HG03135 (cell line): ENCODE measurements around the gene KRTAP12-2.
"Not testable (repeated sequence)": the region's sequence is repeated elsewhere in the genome, so short reads cannot be mapped to it uniquely, and the experiment has no call there.

Source experiments
- ATAC-seq: cut with Tn5 transposase; IDR thresholded peaks from one replicate; pipeline ENCODE4 v1.9.1; 2021; ENCODE audit warnings: mild to moderate bottlenecking, moderate library complexity; ENCODE audit not compliant: unreplicated experiment

The KRTAP12-2 gene

GRCh38 chr21:44653656-44654575 lies 12.8 kb downstream of the KRTAP12-2 start:
- no peak for ATAC-seq

DNA sequence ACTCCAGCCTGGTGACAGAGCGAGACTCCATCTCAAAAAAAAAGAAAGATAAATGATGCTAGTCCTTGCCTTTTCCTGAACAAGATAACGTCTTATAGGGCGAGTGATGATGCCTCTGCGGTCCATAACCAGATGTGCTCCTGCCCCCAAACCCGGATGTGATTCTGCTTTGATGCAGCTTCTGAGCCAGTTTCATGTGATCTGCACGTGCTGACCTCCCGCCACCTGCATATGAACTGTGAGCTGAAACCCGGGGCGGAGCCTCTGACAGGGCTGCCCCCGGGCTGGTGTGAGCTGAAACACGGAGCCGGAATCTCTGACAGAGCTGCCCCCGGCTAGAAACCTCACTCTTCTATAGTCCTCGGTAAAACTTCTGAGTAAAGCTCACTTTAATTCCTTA lies 13.6 kb downstream of the KRTAP12-2 start:
- no peak for ATAC-seq

DNA sequence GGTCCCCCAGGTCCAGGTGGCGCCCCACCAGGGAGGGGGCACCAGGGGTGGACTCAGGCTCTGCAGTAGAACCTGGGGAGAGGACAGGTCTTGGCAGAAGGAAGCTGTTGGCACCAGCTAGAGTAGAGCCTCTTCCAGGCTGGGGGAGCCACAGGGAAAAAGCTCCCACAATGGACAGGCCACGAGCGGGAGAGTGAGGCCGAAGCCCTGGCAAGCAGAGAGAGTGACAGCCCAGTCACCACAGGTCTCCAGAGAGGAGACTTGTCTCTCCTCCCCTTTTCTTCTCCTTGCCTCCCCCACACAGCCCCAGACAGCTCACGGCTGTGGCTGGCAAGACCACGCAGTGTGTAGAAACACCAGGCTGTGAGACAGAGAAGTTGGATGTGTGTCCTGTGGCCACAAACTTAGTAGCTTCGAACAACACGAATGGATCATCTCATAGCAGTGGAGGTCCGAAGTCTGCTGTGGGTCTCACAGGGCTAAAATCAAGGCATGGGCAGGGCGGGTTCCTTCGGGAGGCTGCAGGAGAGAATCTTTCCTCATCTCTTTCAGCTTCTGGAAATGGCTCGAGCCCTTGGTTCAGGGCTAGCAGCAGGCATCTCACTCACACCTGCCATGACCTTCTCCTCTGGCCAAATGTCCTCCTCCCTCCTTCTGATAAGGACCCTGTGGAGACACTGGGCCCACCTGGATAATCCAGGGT lies 15.6 kb downstream of the KRTAP12-2 start:
- no peak for ATAC-seq

DNA sequence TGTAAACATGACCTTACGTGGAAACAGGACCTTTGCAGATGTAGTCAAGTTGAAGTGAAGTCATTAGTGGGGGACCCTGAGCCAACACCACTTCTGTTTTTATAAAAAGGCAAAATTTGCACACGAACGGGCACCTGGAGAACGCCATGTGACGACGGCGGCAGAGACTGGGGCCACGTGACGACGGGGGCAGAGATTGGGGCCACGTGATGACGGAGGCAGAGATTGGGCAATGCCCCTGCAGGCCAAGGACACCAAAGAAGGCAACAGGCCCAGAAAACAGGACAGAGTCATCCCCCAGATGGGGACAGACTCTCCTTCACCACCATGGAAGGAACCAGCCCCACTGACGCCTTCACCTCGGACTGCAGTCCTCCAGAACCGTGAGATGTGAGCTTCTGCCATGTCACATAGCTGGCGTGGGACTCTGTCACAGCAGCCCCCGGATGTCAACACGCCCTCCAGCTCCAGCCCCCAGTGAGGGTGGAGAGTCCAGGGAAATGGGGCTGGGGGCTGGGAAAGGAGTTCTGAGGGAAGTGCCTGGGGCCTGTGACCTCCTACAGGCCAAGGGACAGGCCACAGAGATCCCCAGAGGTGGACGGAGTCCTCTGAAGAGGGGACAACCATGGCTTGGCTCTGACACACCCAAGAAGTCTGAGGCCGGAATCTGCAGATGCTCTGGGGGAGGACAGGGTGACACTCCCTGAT lies 16.3 kb downstream of the KRTAP12-2 start:
- no peak for ATAC-seq

DNA sequence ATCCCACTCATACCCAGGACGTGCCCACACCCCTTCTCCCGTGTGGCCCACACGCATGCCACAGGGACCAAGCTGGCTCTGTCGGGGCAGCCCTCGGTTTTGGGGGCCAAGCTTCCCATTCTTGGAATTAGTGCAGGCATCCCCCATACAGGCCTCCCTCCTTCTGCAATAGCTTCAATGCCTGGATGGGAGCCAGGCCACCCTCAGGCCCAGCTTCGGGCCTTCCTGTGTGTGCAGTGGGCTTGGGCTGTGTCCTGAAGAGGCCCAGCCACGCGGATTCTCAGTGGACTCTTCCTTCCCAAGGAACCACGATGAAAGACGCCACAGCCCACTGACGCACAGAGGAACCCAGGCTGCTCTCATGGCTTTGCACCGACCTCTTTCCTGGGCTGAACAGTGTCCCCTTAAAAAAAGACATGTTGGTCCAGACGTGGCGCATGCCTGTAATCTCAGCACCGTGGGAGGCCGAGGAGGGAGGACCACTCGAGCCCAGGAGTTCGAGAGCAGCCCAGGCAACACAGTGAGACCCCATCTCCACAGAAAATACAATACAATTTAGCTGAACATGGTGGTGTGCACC lies 17.1 kb downstream of the KRTAP12-2 start:
- no peak for ATAC-seq

GRCh38 chr21:44648557-44649311 lies 18.0 kb downstream of the KRTAP12-2 start:
- ATAC-seq, result no peak

DNA sequence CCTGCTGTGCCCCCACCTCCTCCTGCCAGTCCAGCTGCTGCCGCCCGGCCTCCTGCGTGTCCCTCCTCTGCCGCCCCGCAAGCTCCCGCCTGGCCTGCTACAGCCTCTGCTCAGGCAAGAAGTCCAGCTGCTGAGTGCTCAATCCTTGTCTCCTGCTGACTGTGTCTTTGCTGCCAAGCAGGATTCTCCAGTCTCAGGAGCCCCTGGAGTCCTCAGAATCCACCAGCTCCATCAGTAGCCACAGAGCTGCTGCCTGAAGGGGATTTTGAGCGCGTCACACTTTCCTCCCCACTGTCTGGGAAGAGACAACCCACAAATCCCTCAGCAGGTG lies 19.5 kb downstream of the KRTAP12-2 start:
- ATAC-seq, result no peak

DNA sequence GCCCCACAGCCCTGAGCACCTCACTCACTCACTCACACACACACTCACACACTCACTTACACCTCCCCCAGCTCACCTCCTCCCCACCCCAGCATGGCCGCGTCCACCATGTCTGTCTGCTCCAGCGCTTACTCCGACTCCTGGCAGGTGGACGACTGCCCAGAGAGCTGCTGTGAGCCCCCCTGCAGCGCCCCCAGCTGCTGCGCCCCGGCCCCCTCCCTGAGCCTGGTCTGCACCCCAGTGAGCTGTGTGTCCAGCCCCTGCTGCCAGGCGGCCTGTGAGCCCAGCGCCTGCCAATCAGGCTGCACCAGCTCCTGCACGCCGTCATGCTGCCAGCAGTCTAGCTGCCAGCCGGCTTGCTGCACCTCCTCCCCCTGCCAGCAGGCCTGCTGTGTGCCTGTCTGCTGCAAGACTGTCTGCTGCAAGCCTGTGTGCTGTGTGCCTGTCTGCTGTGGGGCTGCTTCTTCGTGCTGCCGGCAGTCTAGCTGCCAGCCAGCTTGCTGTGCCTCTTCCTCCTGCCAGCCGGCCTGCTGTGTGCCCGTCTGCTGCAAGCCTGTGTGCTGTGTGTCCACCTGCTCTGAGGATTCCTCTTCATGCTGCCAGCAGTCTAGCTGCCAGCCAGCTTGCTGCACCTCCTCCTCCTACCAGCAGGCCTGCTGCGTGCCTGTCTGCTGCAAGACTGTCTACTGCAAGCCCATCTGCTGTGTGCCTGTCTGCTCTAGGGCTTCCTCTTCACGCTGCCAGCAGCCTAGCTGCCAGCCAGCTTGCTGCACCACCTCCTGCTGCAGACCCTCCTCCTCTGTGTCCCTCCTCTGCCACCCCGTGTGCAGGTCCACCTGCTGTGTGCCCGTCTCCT lies 20.1 kb downstream of the KRTAP12-2 start, which contains the start of gene KRTAP10-11:
TSS of gene KRTAP10-11 (plus strand) at position 49 of the 856 bp plus-strand sequence. CDS start at position 94, 45 bp downstream.
- not testable (repeated sequence) for ATAC-seq

GRCh38 chr21:44644878-44645277 lies 21.8 kb downstream of the KRTAP12-2 start:
- ATAC-seq, result no peak

GRCh38 chr21:44643741-44644310 lies 22.9 kb downstream of the KRTAP12-2 start:
- no peak for ATAC-seq

DNA sequence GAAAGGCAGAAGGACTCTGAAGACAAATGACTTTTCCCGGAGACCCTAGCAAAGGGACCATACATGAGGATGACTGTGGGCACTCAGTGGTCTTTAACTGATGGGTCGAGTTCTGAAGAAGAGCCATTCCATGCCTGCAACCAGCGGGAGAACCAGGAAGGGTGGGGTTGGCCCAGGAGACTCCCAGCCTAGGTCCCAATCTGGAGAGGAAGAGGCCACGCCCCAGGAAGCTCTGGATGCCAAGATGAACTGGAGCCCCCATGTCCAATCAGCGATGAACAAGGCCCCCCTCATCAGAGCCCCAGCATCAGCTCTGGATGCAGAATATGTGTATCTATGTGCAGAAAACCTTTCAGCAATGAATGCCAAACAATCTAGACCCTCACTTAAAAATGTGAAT lies 26.0 kb downstream of the KRTAP12-2 start:
- no peak for ATAC-seq

GRCh38 chr21:44639331-44639655 lies 27.4 kb downstream of the KRTAP12-2 start:
- ATAC-seq, result no peak

DNA sequence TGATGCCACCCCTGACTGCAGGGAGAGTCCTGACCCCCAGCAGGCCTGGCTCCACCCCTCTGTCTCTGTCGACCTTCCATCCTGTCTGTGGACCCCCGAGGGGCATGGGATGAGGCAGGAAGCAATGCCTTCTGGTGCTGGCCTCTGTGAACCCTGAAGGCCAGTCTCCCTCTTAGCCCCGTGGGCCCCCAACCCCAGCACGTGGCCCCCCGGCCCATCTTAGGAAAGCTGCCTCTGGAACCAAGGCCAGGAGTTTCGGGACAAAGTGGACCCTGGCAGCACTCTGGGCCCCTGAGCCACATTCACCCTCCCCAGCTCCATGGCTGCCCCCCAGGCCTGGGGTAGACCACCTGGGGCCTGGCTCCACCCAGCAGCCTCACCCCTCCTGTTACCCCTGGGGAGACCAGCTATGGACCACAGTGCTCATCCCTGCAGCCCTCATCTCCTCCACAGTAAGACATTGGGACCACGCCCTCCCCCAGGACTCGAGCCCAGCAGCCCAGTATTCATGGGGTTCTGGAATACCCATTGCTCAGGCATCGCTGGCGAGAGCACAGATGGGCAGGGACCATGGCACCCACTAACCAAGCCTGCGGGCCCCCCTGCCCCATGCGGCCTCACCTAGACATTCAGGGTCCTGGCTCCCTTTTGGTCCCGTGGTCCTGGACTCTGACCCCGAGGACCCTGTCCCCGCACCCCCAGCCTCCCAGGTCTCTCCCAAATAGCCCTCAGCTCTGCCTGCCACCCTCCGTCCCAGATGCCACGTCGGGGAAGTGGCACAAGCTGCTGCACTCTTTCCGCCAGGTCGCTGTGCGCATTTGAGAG lies 28.0 kb downstream of the KRTAP12-2 start:
- ATAC-seq, result not testable (repeated sequence)

- not testable (repeated sequence) for ATAC-seq
Measured at GRCh38 chr21:44637851-44638348, 28.8 kb downstream of the KRTAP12-2 start.

- ATAC-seq, result no peak
Measured at GRCh38 chr21:44637018-44637850, 29.5 kb downstream of the KRTAP12-2 start, which contains the start of gene KRTAP10-10. Gene KRTAP10-10, plus strand, starts transcription at chr21:44637356. Its CDS starts 62 bp downstream, at chr21:44637418.

GRCh38 chr21:44636209-44637017 lies 30.3 kb downstream of the KRTAP12-2 start:
- no peak for ATAC-seq
